Endodermal cell (in vitro differentiated cells): ENCODE measurements around the gene LARP4. TPM values are rescaled to one million over a fixed set of nuclear protein-coding genes. Genes with fewer than 3 reads are reported as not detected.
"Not testable (repeated sequence)": the region's sequence is repeated elsewhere in the genome, so short reads cannot be mapped to it uniquely, and the experiment has no call there.

Experiments
- DNase-seq: peaks from one replicate; pipeline ENCODE4 v3.0.0-alpha.2; 2017
- H3K27ac ChIP-seq: 2 replicates; pipeline ENCODE4 v1.5.1; 2013; ENCODE audit warnings: mild to moderate bottlenecking, low read depth, low read length, moderate library complexity
- H3K27me3 ChIP-seq: 2 replicates; pipeline ENCODE4 v1.6.1; 2013; ENCODE audit warnings: mild to moderate bottlenecking, low read length, moderate library complexity; ENCODE audit not compliant: insufficient read depth, control insufficient read depth, poor library complexity, severe bottlenecking
- H3K36me3 ChIP-seq: 2 replicates; pipeline ENCODE4 v1.7.0; 2013; ENCODE audit warnings: mild to moderate bottlenecking, low read length, moderate library complexity; ENCODE audit not compliant: control insufficient read depth, insufficient read depth
- H3K4me1 ChIP-seq: one replicate; pipeline ENCODE4 v1.7.0; 2013; ENCODE audit warnings: low read length; ENCODE audit not compliant: control insufficient read depth, insufficient read depth
- H3K4me3 ChIP-seq: 2 replicates; pipeline ENCODE4 v1.5.1; 2013; ENCODE audit warnings: mild to moderate bottlenecking, low read length, moderate library complexity
- H3K9ac ChIP-seq: 2 replicates; pipeline ENCODE4 v1.6.1; 2013; ENCODE audit warnings: mild to moderate bottlenecking, low read length, moderate library complexity; ENCODE audit not compliant: poor library complexity, severe bottlenecking; ENCODE audit errors: extremely low read depth
- H3K9me3 ChIP-seq: 2 replicates; pipeline ENCODE4 v1.6.1; 2013; ENCODE audit warnings: mild to moderate bottlenecking, low read length, moderate library complexity; ENCODE audit not compliant: control insufficient read depth
- H3K27ac Mint-ChIP-seq: 2 replicates; pipeline ENCODE4 v1.8.0; 2020; ENCODE audit warnings: mixed read lengths
- H3K27me3 Mint-ChIP-seq: 2 replicates; pipeline ENCODE4 v1.8.0; 2021; ENCODE audit warnings: mild to moderate bottlenecking, mixed read lengths; ENCODE audit not compliant: insufficient read depth
- H3K36me3 Mint-ChIP-seq: 2 replicates; pipeline ENCODE4 v1.8.0; 2020; ENCODE audit warnings: low read depth, mixed read lengths
- H3K4me1 Mint-ChIP-seq: 2 replicates; pipeline ENCODE4 v1.8.0; 2020; ENCODE audit warnings: mixed read lengths
- H3K4me3 Mint-ChIP-seq: 2 replicates; pipeline ENCODE4 v1.8.0; 2020; ENCODE audit warnings: mild to moderate bottlenecking, moderate library complexity, mixed read lengths
- H3K9me3 Mint-ChIP-seq: 2 replicates; pipeline ENCODE4 v1.8.0; 2020; ENCODE audit warnings: mild to moderate bottlenecking, mixed read lengths
- CTCF ChIP-seq: fragments of 200-600 bp; sonication (generic); conservative IDR thresholded peaks from 2 replicates; pipeline ENCODE4 v1.5.0; 2021; ENCODE audit warnings: antibody characterized with exemption, mild to moderate bottlenecking
- WGBS, 2 experiments: methylation state at CpG; one replicate each; pipeline versions ENCODE4 v1.1.5 to v1.1.7; 2013; ENCODE audit warnings: missing lambda C conversion rate in 2 of 2, mixed read lengths in 1 of 2; ENCODE audit not compliant: insufficient coverage in 1 of 2, insufficient read length in 1 of 2; 5-methylcytosine and 5-hydroxymethylcytosine counted together
- total RNA-seq, 2 donors: library from RNA; stranded (reverse); fragmentation: NEBNext Ultra II Directional in 1 of 2; extraction: Animal tissue kit (Norgen Biotek cat#: 25700) in 1 of 2; gene quantifications; 2 replicates in 1 of 2; 3 replicates in 1 of 2; pipeline ENCODE4 v1.2.1, GENCODE V29; 2021

Gene LARP4
- total RNA-seq, 2 donors from 2014 or later: 91.7 to 106 TPM

- H3K9me3 Mint-ChIP-seq: no peaks in the 10 kb centered on the region
- Histone ChIP-seq H3K4me1 (no peaks in the 10 kb centered on the region), H3K27ac (no peak overlapping the region), H3K9ac (no peak overlapping the region), H3K36me3 (no peaks in the 10 kb centered on the region), H3K4me3 (no peak overlapping the region), H3K27me3 (no peaks in the 10 kb centered on the region), H3K9me3 (no peaks in the 10 kb centered on the region)
- no peaks in the 10 kb centered on the region for H3K36me3 Mint-ChIP-seq
- TF ChIP-seq CTCF: no peak
- H3K4me1 Mint-ChIP-seq: no peaks in the 10 kb centered on the region
- DNase-seq: no peak
- WGBS, 2 experiments: 94 to 97% methylated on average over 6 to 9 of the region's 9 CpGs
- H3K27ac Mint-ChIP-seq: no peak overlapping the region
- H3K4me3 Mint-ChIP-seq: no peak overlapping the region
- no peaks in the 10 kb centered on the region for H3K27me3 Mint-ChIP-seq
Observed at GRCh38 chr12:50365709-50366406, 34.8 kb upstream of the LARP4 start.

- H3K27me3 Mint-ChIP-seq, H3K36me3 Mint-ChIP-seq, H3K4me1 Mint-ChIP-seq, H3K4me1 ChIP-seq, H3K9ac ChIP-seq, H3K9me3 ChIP-seq, H3K27ac ChIP-seq, H3K36me3 ChIP-seq, H3K27me3 ChIP-seq, H3K4me3 Mint-ChIP-seq, H3K9me3 Mint-ChIP-seq, H3K4me3 ChIP-seq, H3K27ac Mint-ChIP-seq: not testable (repeated sequence)
- WGBS, 2 experiments: 81 to 100% methylated on average over 1 to 7 of the region's 7 CpGs
- peak; percentile 5 for DNase-seq
Observed at GRCh38 chr12:50370672-50371071, 30.0 kb upstream of the LARP4 start.

- 90 to 96% methylated on average over 3 to 8 of the region's 8 CpGs for WGBS, 2 experiments
- Histone ChIP-seq H3K27ac (no peak overlapping the region), H3K4me1 (no peaks in the 10 kb centered on the region), H3K9me3 (no peaks in the 10 kb centered on the region), H3K27me3 (no peaks in the 10 kb centered on the region), H3K9ac (no peak overlapping the region), H3K36me3 (no peaks in the 10 kb centered on the region), H3K4me3 (no peak overlapping the region)
- DNase-seq: no peak
- H3K4me1 Mint-ChIP-seq: no peaks in the 10 kb centered on the region
- no peak for TF ChIP-seq CTCF
- no peaks in the 10 kb centered on the region for H3K27me3 Mint-ChIP-seq
- H3K4me3 Mint-ChIP-seq: no peak overlapping the region
- H3K9me3 Mint-ChIP-seq: no peaks in the 10 kb centered on the region
- H3K36me3 Mint-ChIP-seq: no peaks in the 10 kb centered on the region
- H3K27ac Mint-ChIP-seq: no peak overlapping the region
Observed at GRCh38 chr12:50375802-50376201, 24.9 kb upstream of the LARP4 start.
